ENCODE measurements around the gene SLC12A9. TPM values are rescaled to one million over a fixed set of nuclear protein-coding genes. Genes with fewer than 3 reads are reported as not detected.
A peak's percentile ranks its signal among the peaks of the same experiment; 100 is the strongest.

SLC12A9 gene
- total and polyA plus RNA-seq, 4 donors = 28.5 to 52.6 (median 39.2) TPM

DNA sequence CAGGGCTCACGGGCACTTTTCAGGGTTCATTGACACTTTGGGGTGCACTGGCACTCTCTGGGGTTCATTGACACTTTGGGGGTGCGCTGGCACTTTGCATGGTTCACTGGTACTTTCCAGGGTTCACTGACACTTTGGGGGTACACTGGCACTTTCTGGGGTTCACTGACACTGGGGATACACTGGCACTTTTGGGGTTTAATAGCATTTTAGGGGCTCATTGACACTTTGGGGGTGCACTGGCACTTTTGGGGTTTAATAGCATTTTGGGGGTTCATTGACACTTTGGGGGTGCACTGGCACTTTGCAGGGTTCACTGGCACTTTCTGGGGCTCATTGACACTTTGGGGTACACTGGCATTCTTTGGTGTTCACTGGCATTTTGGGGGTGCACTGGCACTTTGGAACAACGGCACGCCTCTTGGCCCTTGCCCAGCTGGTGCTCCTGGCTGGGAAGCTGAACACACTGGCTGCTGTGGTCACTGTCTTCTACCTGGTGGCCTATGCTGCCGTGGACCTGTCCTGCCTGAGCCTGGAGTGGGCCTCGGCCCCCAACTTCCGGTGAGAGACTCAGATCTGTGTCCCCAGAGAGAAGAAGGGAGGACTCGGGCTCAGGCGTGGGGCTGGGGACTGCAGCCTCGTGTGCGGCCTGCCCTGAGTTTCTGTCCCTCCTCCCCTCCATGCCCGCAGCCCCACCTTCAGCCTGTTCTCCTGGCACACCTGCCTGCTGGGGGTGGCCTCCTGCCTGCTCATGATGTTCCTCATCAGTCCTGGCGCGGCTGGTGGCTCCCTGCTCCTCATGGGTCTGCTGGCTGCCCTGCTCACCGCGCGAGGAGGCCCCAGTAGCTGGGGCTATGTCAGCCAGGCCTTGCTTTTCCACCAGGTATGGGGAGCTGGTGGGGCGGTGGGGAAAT, 8.4 kb downstream of the SLC12A9 start:
- Histone ChIP-seq H3K4me1 (ENCODE audit: control insufficient read depth in 5 of 5, insufficient read depth in 5 of 5, low read length in 5 of 5) (no peaks in the 10 kb centered on the region), H3K9ac (ENCODE audit: insufficient read depth in 1 of 2, low read length in 2 of 2) (no peak overlapping the region), H3K9me3 (ENCODE audit: control insufficient read depth in 4 of 4, insufficient read depth in 3 of 4, low read length in 3 of 4) (no peaks in the 10 kb centered on the region), H3K27me3 (ENCODE audit: control insufficient read depth in 3 of 3, insufficient read depth in 3 of 3, low read length in 2 of 3) (no peaks in the 10 kb centered on the region), H3K27ac (ENCODE audit: low read depth in 1 of 2, low read length in 1 of 2) (no peak overlapping the region), H3K36me3 (ENCODE audit: control insufficient read depth in 4 of 4, insufficient read depth in 4 of 4, low read length in 4 of 4) (peaks cover 0 to 35% (median 7%) of the 10 kb centered on the region in 4 donors), H3K4me3 (no peak overlapping the region)
- DNase-seq (no peak), ATAC-seq (ENCODE audit: insufficient read depth, low FRiP score) (no peak)
- TF ChIP-seq, protein P1, sequence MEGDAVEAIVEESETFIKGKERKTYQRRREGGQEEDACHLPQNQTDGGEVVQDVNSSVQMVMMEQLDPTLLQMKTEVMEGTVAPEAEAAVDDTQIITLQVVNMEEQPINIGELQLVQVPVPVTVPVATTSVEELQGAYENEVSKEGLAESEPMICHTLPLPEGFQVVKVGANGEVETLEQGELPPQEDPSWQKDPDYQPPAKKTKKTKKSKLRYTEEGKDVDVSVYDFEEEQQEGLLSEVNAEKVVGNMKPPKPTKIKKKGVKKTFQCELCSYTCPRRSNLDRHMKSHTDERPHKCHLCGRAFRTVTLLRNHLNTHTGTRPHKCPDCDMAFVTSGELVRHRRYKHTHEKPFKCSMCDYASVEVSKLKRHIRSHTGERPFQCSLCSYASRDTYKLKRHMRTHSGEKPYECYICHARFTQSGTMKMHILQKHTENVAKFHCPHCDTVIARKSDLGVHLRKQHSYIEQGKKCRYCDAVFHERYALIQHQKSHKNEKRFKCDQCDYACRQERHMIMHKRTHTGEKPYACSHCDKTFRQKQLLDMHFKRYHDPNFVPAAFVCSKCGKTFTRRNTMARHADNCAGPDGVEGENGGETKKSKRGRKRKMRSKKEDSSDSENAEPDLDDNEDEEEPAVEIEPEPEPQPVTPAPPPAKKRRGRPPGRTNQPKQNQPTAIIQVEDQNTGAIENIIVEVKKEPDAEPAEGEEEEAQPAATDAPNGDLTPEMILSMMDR (IDR thresholded peaks at IDR 0.05; ENCODE audit: control extremely low read depth, extremely low read depth) = no peak
- 95 to 97% methylated on average over 18 of the region's 18 CpGs for WGBS, 2 donors

DNA sequence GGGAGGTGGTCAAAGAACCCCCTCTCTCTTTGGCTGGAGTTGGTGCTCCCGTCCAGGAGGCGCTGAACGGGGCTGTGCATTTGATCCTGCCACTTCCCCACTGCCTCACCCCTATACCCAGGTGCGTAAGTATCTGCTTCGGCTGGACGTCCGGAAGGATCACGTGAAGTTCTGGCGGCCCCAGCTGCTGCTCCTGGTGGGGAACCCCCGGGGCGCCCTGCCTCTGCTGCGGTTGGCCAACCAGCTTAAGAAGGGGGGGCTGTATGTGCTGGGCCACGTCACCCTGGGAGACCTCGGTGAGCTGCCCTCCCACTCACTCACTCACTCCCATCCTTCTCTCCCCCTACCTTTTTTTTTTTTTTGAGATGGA, 9.1 kb downstream of the SLC12A9 start:
- DNase-seq (no peak), ATAC-seq (ENCODE audit: insufficient read depth, low FRiP score) (no peak)

DNA sequence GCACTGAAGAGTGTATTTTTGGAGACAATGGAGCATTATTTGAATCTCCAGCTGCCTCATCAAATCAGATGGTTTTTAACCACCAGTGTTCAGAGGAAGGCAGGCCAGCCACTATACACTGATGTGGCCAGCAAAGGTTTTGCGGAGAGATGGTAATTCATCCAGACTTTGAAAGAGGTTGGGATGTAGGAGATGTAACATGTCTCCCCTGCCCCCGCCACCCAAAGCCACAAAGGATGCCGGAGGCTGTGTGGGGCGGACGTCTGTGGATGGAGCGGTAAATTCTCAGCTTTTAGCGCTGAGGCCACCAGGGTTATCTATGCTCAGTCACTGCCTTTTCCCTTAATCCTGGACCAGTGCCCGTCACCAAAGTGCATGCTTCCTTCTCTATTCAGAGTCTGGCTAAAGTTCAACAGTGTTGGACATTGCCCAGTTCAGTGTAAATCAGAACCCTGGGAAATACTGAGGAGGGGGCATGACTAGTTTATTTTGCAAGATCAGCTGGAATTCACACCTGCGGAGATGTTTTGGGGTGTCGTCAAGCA, 11.0 kb downstream of the SLC12A9 start:
- Histone ChIP-seq H3K9ac (ENCODE audit: insufficient read depth in 1 of 2, low read length in 2 of 2) (no peak overlapping the region), H3K36me3 (ENCODE audit: control insufficient read depth in 4 of 4, insufficient read depth in 4 of 4, low read length in 4 of 4) (peaks cover 0 to 29% (median 7%) of the 10 kb centered on the region in 4 donors), H3K27ac (ENCODE audit: low read depth in 1 of 2, low read length in 1 of 2) (no peak overlapping the region), H3K27me3 (ENCODE audit: control insufficient read depth in 3 of 3, insufficient read depth in 3 of 3, low read length in 2 of 3) (no peaks in the 10 kb centered on the region), H3K4me3 (no peak overlapping the region), H3K4me1 (ENCODE audit: control insufficient read depth in 5 of 5, insufficient read depth in 5 of 5, low read length in 5 of 5) (peaks cover 0 to 14% (median 7%) of the 10 kb centered on the region in 5 donors), H3K9me3 (ENCODE audit: control insufficient read depth in 4 of 4, insufficient read depth in 3 of 4, low read length in 3 of 4) (no peaks in the 10 kb centered on the region)
- DNase-seq (peak in 1 of 3 donors; percentile 57), ATAC-seq (ENCODE audit: insufficient read depth, low FRiP score) (no peak)
- TF ChIP-seq, protein P1 (IDR thresholded peaks at IDR 0.05; ENCODE audit: control extremely low read depth, extremely low read depth) = no peak
- WGBS, 2 donors = 23 to 44% methylated on average over 10 of the region's 10 CpGs

More for the DNA sequence above, 9.1 kb downstream of the SLC12A9 start:
- no peak overlapping the region for H3K9ac ChIP-seq (ENCODE audit: insufficient read depth in 1 of 2, low read length in 2 of 2)
- H3K27me3 ChIP-seq (ENCODE audit: control insufficient read depth in 3 of 3, insufficient read depth in 3 of 3, low read length in 2 of 3) = no peaks in the 10 kb centered on the region
- no peak overlapping the region for H3K4me3 ChIP-seq
- no peaks in the 10 kb centered on the region for H3K9me3 ChIP-seq (ENCODE audit: control insufficient read depth in 4 of 4, insufficient read depth in 3 of 4, low read length in 3 of 4)
- H3K36me3 ChIP-seq (ENCODE audit: control insufficient read depth in 4 of 4, insufficient read depth in 4 of 4, low read length in 4 of 4) = peaks cover 0 to 34% (median 7%) of the 10 kb centered on the region in 4 donors
- H3K4me1 ChIP-seq (ENCODE audit: control insufficient read depth in 5 of 5, insufficient read depth in 5 of 5, low read length in 5 of 5) = peaks cover 0 to 5% (median 3%) of the 10 kb centered on the region in 5 donors
- 95 to 98% methylated on average over 14 of the region's 14 CpGs for WGBS, 2 donors
- TF ChIP-seq, protein P1 (IDR thresholded peaks at IDR 0.05; ENCODE audit: control extremely low read depth, extremely low read depth) = no peak
- H3K27ac ChIP-seq (ENCODE audit: low read depth in 1 of 2, low read length in 1 of 2) = no peak overlapping the region
